B cell (primary cell): ENCODE results near the gene ZNF445.

Experiments used
- CTCF ChIP-seq: fragments of 200-600 bp; IDR thresholded peaks from one replicate; pipeline ENCODE4 v1.8.0; 2022; ENCODE audit warnings: antibody characterized with exemption, mild to moderate bottlenecking
- EZH2 ChIP-seq: IDR thresholded peaks from 2 replicates; pipeline ENCODE4 v1.6.1; 2012; ENCODE audit warnings: borderline replicate concordance, low read depth, mild to moderate bottlenecking, moderate library complexity, low read length; ENCODE audit not compliant: insufficient read depth, poor library complexity, severe bottlenecking

- no peak for TF ChIP-seq CTCF
- TF ChIP-seq EZH2: no peak
These were observed 1.2 kb upstream of the ZNF445 start for GRCh38 chr3:44478606-44479094.
